ENCODE measurements around the gene UCP3. TPM values are rescaled to one million over a fixed set of nuclear protein-coding genes. Genes with fewer than 3 reads are reported as not detected.

UCP3 gene
- total and polyA plus RNA-seq, 2 donors (not counting 1 experiment from before 2014, with no cell fraction given) = 8.9 to 11.0 TPM

DNA sequence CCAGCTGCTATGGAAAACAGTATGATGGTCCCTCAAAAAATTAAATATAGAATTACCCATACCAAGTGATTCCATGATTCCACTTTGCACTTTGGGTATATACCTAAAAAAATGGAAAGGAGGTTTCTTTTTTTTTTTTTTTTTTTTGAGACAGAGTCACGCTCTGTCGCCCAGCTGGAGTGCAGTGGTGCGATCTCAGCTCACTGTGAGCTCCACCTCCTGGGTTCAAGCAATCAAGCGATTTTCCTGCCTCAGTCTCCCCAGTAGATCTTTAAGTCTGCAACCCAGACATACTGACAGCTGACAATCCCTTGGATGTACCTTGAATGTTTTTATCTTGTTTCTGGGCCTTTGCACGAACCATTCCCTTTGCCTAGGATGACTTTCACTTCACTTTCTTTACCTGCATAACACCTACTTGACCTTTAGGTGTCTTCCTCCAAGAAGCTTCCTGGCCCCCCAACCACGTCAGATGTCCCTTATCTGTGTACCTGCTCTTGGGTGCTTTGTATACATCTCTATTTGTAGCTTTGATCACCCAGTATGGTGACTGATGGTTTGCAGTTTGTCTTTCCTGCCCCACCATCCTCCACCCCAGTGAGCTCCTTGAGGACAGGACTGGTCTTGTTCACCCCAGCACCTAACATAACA is 11.6 kb downstream of the UCP3 start:
- ChIA-PET CTCF (interaction anchor here (0.8 to 7.3 kb wide), 9 partner anchors 11 to 35 kb away, joined by 3 to 63 read pairs (median 6); partner anchors contain the start of gene UCP2), POLR2A (interaction anchor here (0.5 to 4.5 kb wide), 9 partner anchors 8 to 595 kb away, joined by 3 to 63 read pairs (median 3); partner anchors contain the start of genes POLD3 and UCP2)
- Mint-ChIP-seq H3K27me3 (no peaks in the 10 kb centered on the region), H3K4me1 (peaks cover 76% of the 10 kb centered on the region), H3K27ac (peak overlapping the region; percentile 85), H3K9me3 (ENCODE audit: insufficient read depth) (no peaks in the 10 kb centered on the region), H3K4me3 (peak overlapping the region; percentile 65)
- Histone ChIP-seq H3K9me3 (ENCODE audit: control extremely low read depth in 1 of 3, control insufficient read depth in 2 of 3, insufficient read depth in 1 of 3, low read length in 2 of 3) (peaks cover 0 to 4% (median 0%) of the 10 kb centered on the region in 3 donors), H3K79me2 (ENCODE audit: control insufficient read depth, insufficient read depth, low read length) (peaks cover 8% of the 10 kb centered on the region), H3K4me1 (ENCODE audit: control insufficient read depth in 2 of 2, insufficient read depth in 2 of 2, low read length in 2 of 2) (peaks cover 75 to 76% of the 10 kb centered on the region in 2 donors), H3K9ac (ENCODE audit: low read length) (no peak overlapping the region), H3K4me2 (replicated peaks; ENCODE audit: low read depth, low read length, poor library complexity, severe bottlenecking) (peak overlapping the region; percentile 69), H3K36me3 (replicated peaks in 1 of 2; ENCODE audit: control extremely low read depth in 1 of 2, control insufficient read depth in 1 of 2, extremely low read depth in 1 of 2, insufficient read depth in 2 of 2, low read length in 1 of 2) (peaks cover 0 to 1% of the 10 kb centered on the region in 2 experiments), H3K27ac (ENCODE audit: low read length in 2 of 2) (peak overlapping the region; percentile 83 to 98), H4K20me1 (ENCODE audit: control insufficient read depth, insufficient read depth, low read length, poor library complexity, severe bottlenecking) (no peaks in the 10 kb centered on the region), H3K4me3 (ENCODE audit: control extremely low read depth in 1 of 5, extremely low read depth in 1 of 5, insufficient read depth in 1 of 5, low read depth in 2 of 5, low read length in 4 of 5) (no peak overlapping the region), H3K27me3 (replicated peaks in 1 of 4; ENCODE audit: control extremely low read depth in 1 of 4, control insufficient read depth in 3 of 4, insufficient read depth in 4 of 4, low read length in 3 of 4) (no peaks in the 10 kb centered on the region), H2AFZ (ENCODE audit: insufficient read depth, low read depth, low read length, poor library complexity, severe bottlenecking) (no peak overlapping the region)
- ATAC-seq (ENCODE audit: low read depth) (peak; percentile 35), DNase-seq (peak; percentile 73)
- intact Hi-C loops (cut with micrococcal nuclease) = loop anchor here (5.0 to 10.0 kb wide), 2 partner anchors 35 to 1562 kb away; partner anchors contain the start of gene CLPB
- 49% methylated on average over 5 of the region's 6 CpGs for WGBS (ENCODE audit: insufficient coverage)
- no peak for TF ChIP-seq EZH2 (IDR thresholded peaks at IDR 0.05; ENCODE audit: borderline replicate concordance, insufficient read depth, low read depth, low read length, poor library complexity, severe bottlenecking)
- TF ChIP-seq, protein P1, sequence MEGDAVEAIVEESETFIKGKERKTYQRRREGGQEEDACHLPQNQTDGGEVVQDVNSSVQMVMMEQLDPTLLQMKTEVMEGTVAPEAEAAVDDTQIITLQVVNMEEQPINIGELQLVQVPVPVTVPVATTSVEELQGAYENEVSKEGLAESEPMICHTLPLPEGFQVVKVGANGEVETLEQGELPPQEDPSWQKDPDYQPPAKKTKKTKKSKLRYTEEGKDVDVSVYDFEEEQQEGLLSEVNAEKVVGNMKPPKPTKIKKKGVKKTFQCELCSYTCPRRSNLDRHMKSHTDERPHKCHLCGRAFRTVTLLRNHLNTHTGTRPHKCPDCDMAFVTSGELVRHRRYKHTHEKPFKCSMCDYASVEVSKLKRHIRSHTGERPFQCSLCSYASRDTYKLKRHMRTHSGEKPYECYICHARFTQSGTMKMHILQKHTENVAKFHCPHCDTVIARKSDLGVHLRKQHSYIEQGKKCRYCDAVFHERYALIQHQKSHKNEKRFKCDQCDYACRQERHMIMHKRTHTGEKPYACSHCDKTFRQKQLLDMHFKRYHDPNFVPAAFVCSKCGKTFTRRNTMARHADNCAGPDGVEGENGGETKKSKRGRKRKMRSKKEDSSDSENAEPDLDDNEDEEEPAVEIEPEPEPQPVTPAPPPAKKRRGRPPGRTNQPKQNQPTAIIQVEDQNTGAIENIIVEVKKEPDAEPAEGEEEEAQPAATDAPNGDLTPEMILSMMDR (IDR thresholded peaks at IDR 0.05) = no peak

Data from B cell (primary cell).